Calu3 (cell line): ENCODE measurements around the gene SMAD2. TPM values are rescaled to one million over a fixed set of nuclear protein-coding genes. Genes with fewer than 3 reads are reported as not detected.

Experiments used
- BruUV-seq: library from RNA; stranded (reverse); fragments of 400-500 nt; replicated peaks from 2 replicates; lab custom pipeline; 2021; lab: Mats Ljungman, UMichigan
- CTCF ChIA-PET: fragments of 300-600 bp; sonication (Branson Sonifier 250); formaldehyde crosslinking; loops from one replicate; lab custom pipeline; 2022; ENCODE audit warnings: antibody characterized with exemption; lab: Charles Lee
- DNase-seq: peaks from one replicate; pipeline ENCODE4 v3.0.0; 2022
- H3K27ac Mint-ChIP-seq: one replicate; pipeline ENCODE4 v1.8.0; 2022; ENCODE audit warnings: mixed read lengths; ENCODE audit not compliant: unreplicated experiment
- H3K27me3 Mint-ChIP-seq: one replicate; pipeline ENCODE4 v1.8.0; 2022; ENCODE audit warnings: mixed read lengths; ENCODE audit not compliant: unreplicated experiment
- H3K36me3 Mint-ChIP-seq: one replicate; pipeline ENCODE4 v1.8.0; 2022; ENCODE audit warnings: mild to moderate bottlenecking, moderate library complexity, mixed read lengths; ENCODE audit not compliant: insufficient read depth, unreplicated experiment
- H3K4me1 Mint-ChIP-seq: one replicate; pipeline ENCODE4 v1.8.0; 2022; ENCODE audit warnings: mild to moderate bottlenecking, low read depth, mixed read lengths; ENCODE audit not compliant: unreplicated experiment
- H3K4me3 Mint-ChIP-seq: one replicate; pipeline ENCODE4 v1.8.0; 2022; ENCODE audit warnings: mild to moderate bottlenecking, low read depth, moderate library complexity, mixed read lengths; ENCODE audit not compliant: unreplicated experiment
- H3K9me3 Mint-ChIP-seq: one replicate; pipeline ENCODE4 v1.8.0; 2022; ENCODE audit warnings: low read depth, mixed read lengths; ENCODE audit not compliant: unreplicated experiment
- CTCF ChIP-seq: fragments of 200-600 bp; IDR thresholded peaks from one replicate; pipeline ENCODE4 v1.8.0; 2022; ENCODE audit warnings: antibody characterized with exemption; ENCODE audit not compliant: unreplicated experiment
- intact Hi-C: fragments of 100-400 bp; cut with micrococcal nuclease; formaldehyde crosslinking; loops from one replicate; pipeline ENCODE4 v1.10.0; 2022; ENCODE audit not compliant: unreplicated experiment
- total RNA-seq: library from RNA; stranded (reverse); gene quantifications from 2 replicates; pipeline ENCODE4 v1.2.3, GENCODE V29; 2022

Gene SMAD2
- total RNA-seq, 1 experiment from 2014 or later, result 134 TPM

GRCh38 chr18:47797126-47797525, 133.3 kb downstream of the SMAD2 start:
- no TSS peak for BruUV-seq
- CTCF ChIA-PET, result no interaction called here
- no peaks in the 10 kb centered on the region for H3K9me3 Mint-ChIP-seq

GRCh38 chr18:47795434-47795814, 135.0 kb downstream of the SMAD2 start:
- intact Hi-C loops, result no loop called here
- no TSS peak for BruUV-seq

More at GRCh38 chr18:47797126-47797525, 133.3 kb downstream of the SMAD2 start:
- intact Hi-C loops, result no loop called here
- DNase-seq, result no peak
- Mint-ChIP-seq H3K4me1 (no peaks in the 10 kb centered on the region), H3K4me3 (no peak overlapping the region), H3K27ac (no peak overlapping the region), H3K36me3 (no peaks in the 10 kb centered on the region), H3K27me3 (peaks cover 58% of the 10 kb centered on the region)
- TF ChIP-seq CTCF, result no peak

GRCh38 chr18:47794725-47795433, 135.6 kb downstream of the SMAD2 start:
- H3K4me3 Mint-ChIP-seq, result no peak overlapping the region
- H3K9me3 Mint-ChIP-seq, result no peaks in the 10 kb centered on the region
- CTCF ChIA-PET, result no interaction called here
- no TSS peak for BruUV-seq
- no peak for DNase-seq
- H3K4me1 Mint-ChIP-seq, result no peaks in the 10 kb centered on the region
- peaks cover 78% of the 10 kb centered on the region for H3K27me3 Mint-ChIP-seq
- no peaks in the 10 kb centered on the region for H3K36me3 Mint-ChIP-seq
- no peak overlapping the region for H3K27ac Mint-ChIP-seq
- TF ChIP-seq CTCF, result no peak
- intact Hi-C loops, result no loop called here

More at GRCh38 chr18:47795434-47795814, 135.0 kb downstream of the SMAD2 start:
- TF ChIP-seq CTCF, result no peak
- Mint-ChIP-seq H3K27me3 (peaks cover 72% of the 10 kb centered on the region), H3K27ac (no peak overlapping the region), H3K4me1 (no peaks in the 10 kb centered on the region), H3K4me3 (no peak overlapping the region), H3K36me3 (no peaks in the 10 kb centered on the region), H3K9me3 (no peaks in the 10 kb centered on the region)
- DNase-seq, result no peak
- CTCF ChIA-PET, result no interaction called here

GRCh38 chr18:47793609-47794008, 136.8 kb downstream of the SMAD2 start:
- intact Hi-C loops, result no loop called here
- Mint-ChIP-seq H3K4me3 (no peak overlapping the region), H3K27ac (no peak overlapping the region), H3K9me3 (no peaks in the 10 kb centered on the region), H3K27me3 (peaks cover 74% of the 10 kb centered on the region), H3K4me1 (no peaks in the 10 kb centered on the region), H3K36me3 (no peaks in the 10 kb centered on the region)
- TF ChIP-seq CTCF, result no peak
- BruUV-seq, result no TSS peak
- no peak for DNase-seq
- CTCF ChIA-PET, result no interaction called here
